Stimulated activated CD4-positive, alpha-beta T cell treated with anti-CD3 and anti-CD28 coated beads, Interleukin-1b, Interleukin-23, amount 100 ng/mL, for 4 hours (primary cell): ENCODE data around the gene HOXD1.

Experiments used
- DNase-seq, 2 donors: peaks; one replicate each; pipeline ENCODE4 v3.0.0-alpha.2; 2020; ENCODE audit warnings: low read depth in 2 of 2

HOXD1 gene

GRCh38 chr2:176187899-176188773 is at the start of gene HOXD1:
Gene HOXD1, plus strand, starts transcription at chr2:176188668. Its CDS starts 134 bp downstream, at chr2:176188802.
- DNase-seq: no peak

DNA sequence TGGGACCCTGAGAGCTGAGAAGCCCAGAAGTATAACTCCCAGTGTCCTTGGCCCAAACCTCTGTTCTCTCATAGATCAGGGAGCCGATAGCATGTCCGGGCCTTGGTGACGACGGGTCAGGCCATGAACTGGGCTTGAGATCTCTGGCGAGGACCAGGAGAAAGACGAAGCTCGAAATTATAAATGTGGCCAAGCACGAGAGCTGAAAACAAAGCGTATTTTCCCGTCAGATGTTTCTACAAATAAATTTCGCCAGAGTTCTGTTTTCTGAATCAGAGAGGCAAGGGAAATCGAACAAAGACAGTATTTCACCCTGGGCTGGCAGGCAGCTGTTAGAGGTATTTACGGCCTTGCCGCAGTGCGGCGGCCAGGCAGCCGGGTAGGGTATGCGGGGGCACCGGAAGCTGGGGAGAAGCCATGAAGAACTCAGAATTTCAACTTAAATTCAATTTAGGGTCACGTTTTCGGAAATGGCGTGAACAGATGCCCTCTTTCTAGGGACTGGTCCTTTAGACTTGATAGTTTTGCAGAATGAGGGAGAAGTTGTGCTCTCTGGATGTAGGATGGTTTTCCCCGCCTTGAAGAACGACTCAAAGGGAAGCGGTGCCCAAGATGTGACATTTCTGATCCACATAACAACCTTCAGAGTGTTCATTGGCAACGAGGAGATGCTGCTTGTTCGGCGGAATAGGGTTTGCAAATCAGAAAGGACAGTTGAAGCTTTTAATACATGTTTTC is 49.4 kb upstream of the HOXD1 start:
- DNase-seq: no peak

- DNase-seq: no peak
Measured at GRCh38 chr2:176139661-176140512, 48.6 kb upstream of the HOXD1 start.

GRCh38 chr2:176140513-176141317 is 47.8 kb upstream of the HOXD1 start:
- DNase-seq: peak; percentile 31 to 61

GRCh38 chr2:176142281-176142680 is 46.2 kb upstream of the HOXD1 start:
- DNase-seq: no peak

DNA sequence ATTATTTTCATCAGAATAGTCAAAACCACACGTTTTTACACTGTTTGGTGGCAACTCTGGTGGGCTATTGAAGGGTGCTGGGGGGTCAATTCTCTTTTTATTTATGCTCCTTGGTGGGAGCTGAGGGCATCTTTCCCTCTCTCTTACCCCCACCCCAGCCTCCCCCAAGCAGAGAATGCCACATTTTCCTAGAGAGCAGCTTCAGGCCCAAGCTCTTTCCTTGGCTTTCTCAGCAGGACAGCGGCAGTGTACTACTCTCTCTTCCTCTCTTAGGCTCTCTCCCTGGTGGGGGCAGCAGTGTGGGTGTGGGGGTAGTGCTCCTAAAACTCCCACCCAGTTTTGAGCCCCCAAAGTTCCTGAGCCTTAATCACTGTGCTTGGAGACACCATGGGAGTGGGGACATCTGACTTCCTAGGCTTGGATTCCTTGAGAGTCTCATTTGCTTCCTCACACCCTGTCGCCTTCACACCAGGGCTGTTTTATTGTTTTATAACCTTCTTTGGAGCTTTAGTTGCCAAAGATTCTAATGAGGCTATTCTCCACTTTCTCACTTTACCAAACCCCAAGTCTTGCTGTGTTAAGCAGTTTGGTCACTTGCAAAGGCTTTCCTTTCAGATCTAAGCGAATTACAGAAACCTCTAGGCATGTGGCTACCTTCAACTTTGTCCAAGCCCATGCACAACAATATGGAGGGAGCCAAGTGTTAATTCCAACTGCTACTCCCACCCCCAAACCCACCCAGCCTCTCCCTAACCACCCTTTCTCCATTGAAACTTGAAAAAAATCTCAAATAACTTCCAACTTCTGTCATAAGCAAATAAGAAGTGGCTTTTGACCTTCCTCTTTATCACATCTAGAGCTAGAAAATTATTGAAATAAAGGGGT is 43.1 kb upstream of the HOXD1 start:
- no peak for DNase-seq

DNA sequence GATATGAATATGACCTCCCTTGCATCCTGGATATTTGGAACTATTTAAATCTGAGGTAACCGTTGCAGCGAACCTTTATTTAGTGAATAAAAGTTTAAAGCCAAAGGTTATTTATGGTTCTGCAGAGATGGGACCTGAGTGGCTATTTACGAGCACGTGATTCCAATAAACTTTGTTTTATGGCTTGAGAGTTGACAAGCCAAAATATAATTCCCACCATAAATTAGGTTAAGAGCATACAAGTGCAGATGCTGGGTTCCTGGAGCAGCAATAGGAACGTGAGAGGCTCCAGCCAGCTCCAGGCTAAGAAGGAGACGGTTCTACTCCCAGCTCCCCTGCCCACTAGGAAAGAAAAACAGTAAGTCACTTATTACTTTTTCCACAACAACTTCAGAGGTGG is 42.4 kb upstream of the HOXD1 start:
- no peak for DNase-seq

- DNase-seq: no peak
Measured at GRCh38 chr2:176146645-176147044, 41.8 kb upstream of the HOXD1 start.

GRCh38 chr2:176147210-176147799 is 41.2 kb upstream of the HOXD1 start:
- DNase-seq: no peak

DNA sequence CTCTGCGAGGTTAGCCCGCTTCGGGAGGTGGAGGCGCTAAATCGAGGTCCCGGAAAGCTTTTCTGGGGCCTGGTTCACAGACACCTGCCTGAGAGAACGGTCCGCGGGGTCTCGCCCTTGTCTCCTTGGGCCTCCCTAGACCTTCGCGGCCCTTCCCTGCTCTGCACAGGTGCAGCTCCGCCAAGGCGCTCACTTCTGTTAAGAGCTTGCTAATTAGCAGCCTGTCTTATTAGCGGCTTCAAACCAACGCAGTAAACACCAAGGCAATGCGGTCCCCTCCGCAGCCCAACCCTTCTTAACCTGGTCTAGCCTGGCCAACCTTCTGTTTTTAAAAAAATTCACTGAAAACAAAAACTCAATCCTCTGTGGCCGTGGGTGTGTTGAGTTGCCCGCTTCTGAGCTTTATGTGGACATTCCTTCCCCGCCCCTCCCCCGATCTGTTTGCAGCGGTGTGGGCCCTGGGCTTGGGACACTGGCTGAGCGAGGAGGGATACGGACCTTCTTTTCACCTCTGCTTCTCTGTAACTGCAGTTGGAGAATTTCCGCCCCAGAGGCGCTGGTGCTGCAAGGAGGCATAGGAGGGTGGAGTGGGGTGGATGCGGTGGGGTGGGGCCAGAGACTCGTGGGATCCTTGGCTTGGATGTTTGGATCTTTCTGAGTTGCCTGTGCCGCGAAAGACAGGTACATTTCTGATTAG is 40.5 kb upstream of the HOXD1 start:
- no peak for DNase-seq

- DNase-seq: no peak
Measured at GRCh38 chr2:176148751-176149421, 39.6 kb upstream of the HOXD1 start.

GRCh38 chr2:176149481-176149938 is 39.0 kb upstream of the HOXD1 start:
- DNase-seq: no peak

- DNase-seq: no peak
Measured at GRCh38 chr2:176149939-176150583, 38.4 kb upstream of the HOXD1 start.

DNA sequence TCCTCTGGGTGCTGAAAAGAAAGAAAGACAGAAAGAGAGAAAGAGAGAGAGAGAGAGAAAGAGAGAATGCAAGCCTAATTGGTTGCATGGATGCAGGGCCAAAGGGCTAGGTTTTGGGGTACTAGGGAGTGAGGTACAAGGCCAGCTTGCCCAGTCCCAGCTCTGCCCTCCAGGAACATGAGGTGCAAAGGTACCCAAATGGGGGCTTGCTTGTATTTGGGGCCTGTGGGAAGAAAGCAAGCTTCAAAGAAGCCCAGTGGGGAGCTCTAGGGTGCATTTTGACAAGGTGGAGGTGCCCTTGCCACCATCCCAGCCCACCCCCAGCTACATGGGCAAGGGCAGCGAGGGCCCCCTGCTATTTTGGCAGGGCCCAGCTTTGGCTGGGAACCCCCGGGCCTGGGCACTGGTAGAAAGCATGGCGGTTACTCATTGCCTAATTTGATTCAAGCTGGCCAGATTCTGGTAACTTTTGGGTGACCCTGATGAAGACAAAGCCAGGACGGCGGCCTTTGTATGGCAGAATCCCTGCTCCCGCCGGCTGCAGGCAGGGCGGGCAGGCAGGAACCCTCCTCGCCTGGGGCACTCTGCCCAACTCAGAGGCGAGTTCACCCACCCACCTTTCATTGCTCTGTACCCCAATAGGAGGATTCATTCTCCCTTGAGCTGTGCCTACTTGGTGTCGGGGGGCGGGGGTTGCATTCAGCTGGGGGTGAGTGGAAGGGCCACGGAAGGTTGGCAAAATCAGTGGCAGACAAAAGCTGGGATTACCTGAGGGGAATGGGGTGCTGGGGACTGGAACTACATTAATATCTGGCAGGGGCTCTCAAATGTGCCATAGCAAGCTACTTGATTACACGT is 37.7 kb upstream of the HOXD1 start:
- DNase-seq: no peak

DNA sequence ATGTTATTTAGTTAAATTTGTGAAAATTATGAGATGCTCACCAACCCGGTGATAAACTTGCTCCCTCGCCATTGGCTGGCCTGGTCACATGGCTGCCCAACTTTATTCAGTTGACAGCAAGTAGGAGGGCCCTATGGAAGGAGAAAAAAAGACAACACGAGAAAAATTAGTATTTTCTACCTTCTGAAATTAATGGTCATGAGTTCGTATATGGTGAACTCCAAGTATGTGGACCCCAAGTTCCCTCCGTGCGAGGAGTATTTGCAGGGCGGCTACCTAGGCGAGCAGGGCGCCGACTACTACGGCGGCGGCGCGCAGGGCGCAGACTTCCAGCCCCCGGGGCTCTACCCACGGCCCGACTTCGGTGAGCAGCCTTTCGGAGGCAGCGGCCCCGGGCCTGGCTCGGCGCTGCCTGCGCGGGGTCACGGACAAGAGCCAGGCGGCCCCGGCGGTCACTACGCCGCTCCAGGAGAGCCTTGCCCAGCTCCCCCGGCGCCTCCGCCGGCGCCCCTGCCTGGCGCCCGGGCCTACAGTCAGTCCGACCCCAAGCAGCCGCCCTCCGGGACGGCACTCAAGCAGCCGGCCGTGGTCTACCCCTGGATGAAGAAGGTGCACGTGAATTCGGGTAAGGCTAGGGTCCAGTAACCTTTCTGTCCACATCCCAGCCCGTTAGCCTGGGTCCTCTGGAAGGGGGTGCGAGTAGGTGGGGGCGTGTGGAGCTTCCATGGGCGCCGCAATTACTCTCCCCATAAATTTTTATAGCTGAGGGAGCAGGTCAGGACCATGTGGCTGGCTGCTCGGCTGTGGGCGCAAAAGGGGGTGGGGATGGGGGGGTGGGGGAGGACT is 36.8 kb upstream of the HOXD1 start, which contains the start of gene HOXD4:
Gene HOXD4 (plus strand): TSS at position 109 of the 846 bp plus-strand sequence. CDS start 84 bp downstream, at position 193.
- DNase-seq: no peak
